NB4 (cell line): ENCODE results near the gene PSTPIP2.

ENCODE experiments used
- DNase-seq: peaks from one replicate; pipeline ENCODE4 v3.0.0; 2010; ENCODE audit warnings: low read depth
- H3K4me3 ChIP-seq: one replicate; pipeline ENCODE4 v1.5.1; 2011; ENCODE audit warnings: mild to moderate bottlenecking, low read depth, low read length, moderate library complexity
- CTCF ChIP-seq: IDR thresholded peaks from one replicate; pipeline ENCODE4 v1.5.1; 2012; ENCODE audit warnings: low read depth, low read length
- MAX ChIP-seq: IDR thresholded peaks from 2 replicates; pipeline ENCODE4 v1.6.1; 2011; ENCODE audit warnings: low read depth, low read length
- MYC ChIP-seq: IDR thresholded peaks from 2 replicates; pipeline ENCODE4 v1.6.1; 2011; ENCODE audit warnings: low read depth, low read length
- POLR2A ChIP-seq: IDR thresholded peaks from 2 replicates; pipeline ENCODE4 v1.6.1; 2011; ENCODE audit warnings: mild to moderate bottlenecking; ENCODE audit not compliant: insufficient read length; ENCODE audit errors: extremely low read depth

The PSTPIP2 gene

GRCh38 chr18:46009125-46009840, 62.8 kb downstream of the PSTPIP2 start:
- peak; percentile 78 for DNase-seq
- H3K4me3 ChIP-seq, result no peak overlapping the region
- no peak for TF ChIP-seq MYC
- TF ChIP-seq CTCF, result no peak
- no peak for TF ChIP-seq POLR2A
- no peak for TF ChIP-seq MAX

GRCh38 chr18:46008531-46008930, 63.5 kb downstream of the PSTPIP2 start:
- no peak for DNase-seq
- H3K4me3 ChIP-seq, result no peak overlapping the region
- TF ChIP-seq CTCF (no peak), MAX (no peak), MYC (no peak), POLR2A (no peak)

GRCh38 chr18:46007165-46007564, 64.9 kb downstream of the PSTPIP2 start:
- no peak for DNase-seq
- no peak for TF ChIP-seq MYC
- no peak for TF ChIP-seq MAX
- no peak for TF ChIP-seq POLR2A
- TF ChIP-seq CTCF, result no peak
- no peak overlapping the region for H3K4me3 ChIP-seq

- TF ChIP-seq MYC (no peak), POLR2A (no peak), MAX (no peak), CTCF (no peak)
These were observed 69.1 kb downstream of the PSTPIP2 start for GRCh38 chr18:46002934-46003333.

GRCh38 chr18:46001892-46002291, 70.2 kb downstream of the PSTPIP2 start:
- H3K4me3 ChIP-seq, result no peak overlapping the region
- no peak for DNase-seq
- TF ChIP-seq MAX (no peak), POLR2A (no peak), MYC (no peak)

More at GRCh38 chr18:46002934-46003333, 69.1 kb downstream of the PSTPIP2 start:
- no peak for DNase-seq
- H3K4me3 ChIP-seq, result no peak overlapping the region

- H3K4me3 ChIP-seq, result no peak overlapping the region
- TF ChIP-seq MYC (no peak), CTCF (no peak), MAX (no peak), POLR2A (no peak)
- DNase-seq, result no peak
These were observed 71.0 kb downstream of the PSTPIP2 start for GRCh38 chr18:46001074-46001473.
